Coronary artery (tissue), 2 donors: Measurements from ENCODE around the gene PLIN5.

ENCODE experiments used
- DNase-seq: peaks from one replicate; pipeline ENCODE4 v3.0.0-alpha.2; 2017; ENCODE audit warnings: low spot score
- H3K27ac ChIP-seq, 2 donors: fragments of 200-600 bp; sonication (generic); one replicate each; pipeline ENCODE4 v1.5.1; 2016 to 2019
- H3K4me3 ChIP-seq: fragments of 200-600 bp; sonication (generic); 2 replicates; pipeline ENCODE4 v1.5.1; 2016; ENCODE audit warnings: mild to moderate bottlenecking, moderate library complexity
- TF ChIP-seq, protein P1 (sequence below): fragments of 200-600 bp; sonication (generic); IDR thresholded peaks from one replicate; pipeline ENCODE4 v1.5.1; 2019; ENCODE audit warnings: antibody characterized with exemption

Gene PLIN5

DNA sequence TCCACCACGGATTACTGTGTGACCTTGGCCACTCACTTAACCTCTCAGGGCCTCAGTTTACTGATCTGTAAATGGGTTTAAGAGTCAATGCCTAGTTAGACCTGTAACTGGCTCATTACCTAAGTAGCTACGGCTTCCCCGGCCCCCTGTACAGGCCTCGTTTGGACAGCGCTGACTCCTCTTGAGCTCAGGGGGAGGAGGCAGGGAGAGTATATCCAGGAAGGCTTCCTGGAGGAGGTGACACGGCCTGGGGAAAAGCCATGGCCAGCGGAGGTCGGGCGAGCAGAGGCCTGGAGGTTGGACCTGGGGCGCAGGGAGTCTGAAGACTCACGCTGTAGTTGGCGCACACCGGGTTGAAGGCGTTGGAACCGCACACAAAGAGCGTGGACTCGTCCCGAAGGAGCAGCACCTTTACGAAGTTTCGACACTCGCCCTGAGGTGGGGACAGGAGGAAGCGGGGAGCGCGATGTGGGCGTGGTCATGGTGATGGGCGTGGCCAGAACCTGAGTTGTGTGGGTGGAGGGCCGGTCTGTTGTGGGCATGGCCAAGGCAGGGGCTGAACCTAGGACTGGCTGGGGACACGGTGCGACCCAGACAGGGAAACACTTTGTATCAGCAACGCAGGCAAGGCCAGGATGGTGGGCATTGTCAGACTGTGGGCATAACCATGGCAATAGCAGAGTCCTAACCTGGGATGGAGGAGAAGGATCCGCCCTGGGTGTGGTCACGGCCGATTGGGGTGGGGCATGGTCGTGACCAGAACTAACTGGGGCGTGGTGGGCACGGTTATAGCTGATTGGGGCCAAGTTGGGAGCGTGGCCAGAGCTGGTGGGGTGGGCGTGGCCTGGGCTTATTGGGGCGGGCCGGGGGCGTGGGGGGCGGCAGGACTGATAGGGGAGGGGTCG lies 20.9 kb upstream of the PLIN5 start:
- Histone ChIP-seq H3K4me3 (no peak overlapping the region), H3K27ac (no peak overlapping the region)
- TF ChIP-seq, protein P1, sequence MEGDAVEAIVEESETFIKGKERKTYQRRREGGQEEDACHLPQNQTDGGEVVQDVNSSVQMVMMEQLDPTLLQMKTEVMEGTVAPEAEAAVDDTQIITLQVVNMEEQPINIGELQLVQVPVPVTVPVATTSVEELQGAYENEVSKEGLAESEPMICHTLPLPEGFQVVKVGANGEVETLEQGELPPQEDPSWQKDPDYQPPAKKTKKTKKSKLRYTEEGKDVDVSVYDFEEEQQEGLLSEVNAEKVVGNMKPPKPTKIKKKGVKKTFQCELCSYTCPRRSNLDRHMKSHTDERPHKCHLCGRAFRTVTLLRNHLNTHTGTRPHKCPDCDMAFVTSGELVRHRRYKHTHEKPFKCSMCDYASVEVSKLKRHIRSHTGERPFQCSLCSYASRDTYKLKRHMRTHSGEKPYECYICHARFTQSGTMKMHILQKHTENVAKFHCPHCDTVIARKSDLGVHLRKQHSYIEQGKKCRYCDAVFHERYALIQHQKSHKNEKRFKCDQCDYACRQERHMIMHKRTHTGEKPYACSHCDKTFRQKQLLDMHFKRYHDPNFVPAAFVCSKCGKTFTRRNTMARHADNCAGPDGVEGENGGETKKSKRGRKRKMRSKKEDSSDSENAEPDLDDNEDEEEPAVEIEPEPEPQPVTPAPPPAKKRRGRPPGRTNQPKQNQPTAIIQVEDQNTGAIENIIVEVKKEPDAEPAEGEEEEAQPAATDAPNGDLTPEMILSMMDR: no peak
- DNase-seq: no peak

- Histone ChIP-seq H3K4me3 (no peak overlapping the region), H3K27ac (no peak overlapping the region)
- TF ChIP-seq, protein P1: no peak
- DNase-seq: no peak
Observed at GRCh38 chr19:4554717-4555116, 19.7 kb upstream of the PLIN5 start.

DNA sequence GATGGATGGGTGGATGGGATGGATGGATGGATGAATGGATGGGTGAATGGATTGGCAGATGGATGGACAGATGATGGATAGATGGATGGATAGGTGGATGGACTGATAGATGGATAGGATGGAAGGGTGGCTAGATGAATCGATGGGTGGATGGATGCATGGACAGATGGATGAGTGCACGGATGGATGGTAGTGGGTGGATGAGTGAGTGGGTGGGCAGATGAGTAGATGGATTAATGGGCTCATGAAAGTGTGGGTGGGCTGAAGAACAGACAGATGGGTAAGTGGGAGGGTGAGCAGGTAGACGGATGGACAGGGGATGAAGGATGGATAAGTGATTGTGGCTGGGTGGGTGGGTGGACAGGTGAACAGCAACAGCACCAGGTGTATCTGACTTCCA lies 18.8 kb upstream of the PLIN5 start:
- TF ChIP-seq, protein P1: no peak
- Histone ChIP-seq H3K4me3 (no peak overlapping the region), H3K27ac (no peak overlapping the region)
- DNase-seq: no peak

GRCh38 chr19:4553092-4553695 lies 18.2 kb upstream of the PLIN5 start:
- H3K4me3 ChIP-seq: no peak overlapping the region
- TF ChIP-seq, protein P1: no peak
- no peak overlapping the region for H3K27ac ChIP-seq
- DNase-seq: no peak

- H3K27ac ChIP-seq: no peak overlapping the region
- H3K4me3 ChIP-seq: no peak overlapping the region
- no peak for DNase-seq
- TF ChIP-seq, protein P1: no peak
Observed at GRCh38 chr19:4552525-4552819, 17.4 kb upstream of the PLIN5 start.

- Histone ChIP-seq H3K27ac (no peak overlapping the region), H3K4me3 (no peak overlapping the region)
- no peak for DNase-seq
- TF ChIP-seq, protein P1: no peak
Observed at GRCh38 chr19:4550479-4551050, 15.5 kb upstream of the PLIN5 start.

DNA sequence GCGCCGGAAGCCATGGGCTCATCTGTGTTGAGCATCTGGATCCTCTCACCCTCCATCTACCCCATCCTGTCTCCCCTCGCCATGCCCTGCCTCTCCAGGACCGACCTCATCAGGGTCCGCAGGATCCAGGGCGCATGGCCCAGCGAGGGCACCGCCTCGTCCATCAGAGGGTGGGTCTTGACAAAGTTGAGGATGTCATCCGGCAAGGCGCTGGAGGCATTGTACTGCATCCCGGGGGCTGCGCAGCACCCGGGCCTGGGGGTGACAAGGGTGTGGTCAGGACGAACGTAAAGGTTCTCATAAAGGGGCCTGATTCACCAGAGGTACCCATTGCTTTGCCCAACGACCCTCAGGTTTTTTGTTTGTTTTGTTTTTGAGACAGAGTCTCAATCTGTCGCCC lies 15.0 kb upstream of the PLIN5 start:
- DNase-seq: no peak
- H3K27ac ChIP-seq: no peak overlapping the region
- TF ChIP-seq, protein P1: no peak
- H3K4me3 ChIP-seq: no peak overlapping the region
